DOHH2 (cell line): ENCODE measurements around the gene FMC1.

Source experiments
- H3F3A ChIP-seq: fragments of 200-600 bp; sonication (generic), shearing (Covaris generic); 2 replicates; pipeline ENCODE4 v1.6.0; 2016; ENCODE audit warnings: antibody characterized with exemption, mild to moderate bottlenecking; ENCODE audit not compliant: control insufficient read depth, insufficient read depth
- H3K27ac ChIP-seq: fragments of 200-600 bp; sonication (generic); 2 replicates; pipeline ENCODE4 v1.5.1; 2014; ENCODE audit warnings: low read depth, mild to moderate bottlenecking, low read length, moderate library complexity
- H3K27me3 ChIP-seq: fragments of 200-600 bp; sonication (generic); 2 replicates; pipeline ENCODE4 v1.6.1; 2014; ENCODE audit warnings: mild to moderate bottlenecking, low read length, mixed read lengths; ENCODE audit not compliant: control insufficient read depth
- H3K36me3 ChIP-seq: fragments of 200-600 bp; sonication (generic); 2 replicates; pipeline ENCODE4 v1.6.1; 2014; ENCODE audit warnings: mild to moderate bottlenecking, low read length, moderate library complexity, mixed read lengths; ENCODE audit not compliant: control insufficient read depth
- H3K4me1 ChIP-seq: fragments of 200-600 bp; sonication (generic); 2 replicates; pipeline ENCODE4 v1.6.1; 2014; ENCODE audit warnings: mild to moderate bottlenecking, low read length, mixed read lengths; ENCODE audit not compliant: control insufficient read depth
- H3K4me2 ChIP-seq: fragments of 200-600 bp; sonication (generic); 2 replicates; pipeline ENCODE4 v1.6.0; 2014; ENCODE audit warnings: mild to moderate bottlenecking, low read length, moderate library complexity
- H3K4me3 ChIP-seq: fragments of 200-600 bp; sonication (generic); 2 replicates; pipeline ENCODE4 v1.5.1; 2014; ENCODE audit warnings: mild to moderate bottlenecking, low read length, mixed read lengths
- H3K79me2 ChIP-seq: fragments of 200-600 bp; sonication (generic); 2 replicates; pipeline ENCODE4 v1.6.1; 2014; ENCODE audit warnings: mild to moderate bottlenecking, low read length, mixed read lengths; ENCODE audit not compliant: control insufficient read depth
- H3K9me2 ChIP-seq: fragments of 200-600 bp; sonication (generic); replicated peaks from 2 replicates; pipeline ENCODE4 v1.6.1; 2014; ENCODE audit warnings: mild to moderate bottlenecking, low read length, mixed read lengths; ENCODE audit not compliant: control insufficient read depth
- H3K9me3 ChIP-seq: fragments of 200-600 bp; sonication (generic); 2 replicates; pipeline ENCODE4 v1.6.1; 2014; ENCODE audit warnings: antibody characterized with exemption, low read length, mixed read lengths; ENCODE audit not compliant: control insufficient read depth, insufficient read depth
- H4K20me1 ChIP-seq: fragments of 200-600 bp; sonication (generic); 2 replicates; pipeline ENCODE4 v1.6.0; 2014; ENCODE audit warnings: low read depth, mild to moderate bottlenecking, antibody characterized with exemption, low read length, moderate library complexity; ENCODE audit not compliant: control insufficient read depth, insufficient read depth
- EZH2phosphoT487 ChIP-seq: fragments of 200-600 bp; sonication (generic); IDR thresholded peaks from 2 replicates; pipeline ENCODE4 v1.6.1; 2017; ENCODE audit warnings: borderline replicate concordance, mild to moderate bottlenecking, antibody characterized with exemption, low read length, moderate library complexity, mixed read lengths
- TF ChIP-seq, protein P1 (sequence below): fragments of 200-600 bp; sonication (generic); IDR thresholded peaks from one replicate; pipeline ENCODE4 v1.5.1; 2014; ENCODE audit warnings: antibody characterized with exemption, mild to moderate bottlenecking, low read depth, low read length; ENCODE audit not compliant: poor library complexity, severe bottlenecking

The FMC1 gene

DNA sequence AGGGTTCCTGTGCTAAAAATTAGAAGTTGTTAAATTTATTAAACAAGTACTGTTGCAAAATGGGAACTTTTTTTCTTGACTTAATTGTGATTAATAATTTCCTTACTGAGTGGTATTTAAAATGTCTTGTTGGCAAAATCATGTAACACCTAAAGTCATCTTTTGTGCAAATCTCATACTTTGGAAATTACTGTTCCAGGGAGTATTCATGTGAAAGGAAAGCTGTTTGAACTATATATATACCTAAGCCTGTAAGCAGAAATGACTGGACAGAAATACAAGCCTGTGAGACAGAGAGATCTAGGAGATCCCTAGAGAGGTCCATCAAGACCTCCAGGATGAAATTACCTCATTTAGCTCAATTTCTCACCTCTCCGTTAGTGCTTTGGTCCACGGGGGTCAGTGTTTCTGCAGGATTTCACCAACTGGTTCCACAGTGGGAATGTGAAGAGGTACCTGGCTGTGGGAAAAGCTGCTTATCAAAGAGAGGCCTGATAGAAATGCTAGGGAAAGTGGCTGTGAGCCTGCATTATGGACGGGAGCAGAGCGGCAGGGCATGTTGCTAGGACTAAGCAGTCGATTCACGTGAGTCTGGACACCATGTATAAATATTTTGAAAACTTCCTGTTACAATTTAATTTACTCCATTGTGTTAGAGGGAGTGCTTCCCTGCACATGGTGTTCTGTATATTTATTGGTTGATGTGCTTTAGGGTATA is 26.5 kb downstream of the FMC1 start:
- no peak overlapping the region for H3K4me2 ChIP-seq
- peaks cover 100% of the 10 kb centered on the region for H3K79me2 ChIP-seq
- no peak overlapping the region for H3K4me3 ChIP-seq
- H3K9me2 ChIP-seq = no peaks in the 10 kb centered on the region
- TF ChIP-seq, protein P1, sequence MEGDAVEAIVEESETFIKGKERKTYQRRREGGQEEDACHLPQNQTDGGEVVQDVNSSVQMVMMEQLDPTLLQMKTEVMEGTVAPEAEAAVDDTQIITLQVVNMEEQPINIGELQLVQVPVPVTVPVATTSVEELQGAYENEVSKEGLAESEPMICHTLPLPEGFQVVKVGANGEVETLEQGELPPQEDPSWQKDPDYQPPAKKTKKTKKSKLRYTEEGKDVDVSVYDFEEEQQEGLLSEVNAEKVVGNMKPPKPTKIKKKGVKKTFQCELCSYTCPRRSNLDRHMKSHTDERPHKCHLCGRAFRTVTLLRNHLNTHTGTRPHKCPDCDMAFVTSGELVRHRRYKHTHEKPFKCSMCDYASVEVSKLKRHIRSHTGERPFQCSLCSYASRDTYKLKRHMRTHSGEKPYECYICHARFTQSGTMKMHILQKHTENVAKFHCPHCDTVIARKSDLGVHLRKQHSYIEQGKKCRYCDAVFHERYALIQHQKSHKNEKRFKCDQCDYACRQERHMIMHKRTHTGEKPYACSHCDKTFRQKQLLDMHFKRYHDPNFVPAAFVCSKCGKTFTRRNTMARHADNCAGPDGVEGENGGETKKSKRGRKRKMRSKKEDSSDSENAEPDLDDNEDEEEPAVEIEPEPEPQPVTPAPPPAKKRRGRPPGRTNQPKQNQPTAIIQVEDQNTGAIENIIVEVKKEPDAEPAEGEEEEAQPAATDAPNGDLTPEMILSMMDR = no peak
- no peak for TF ChIP-seq EZH2phosphoT487
- no peaks in the 10 kb centered on the region for H3K27me3 ChIP-seq
- no peaks in the 10 kb centered on the region for H3K9me3 ChIP-seq
- peaks cover 57% of the 10 kb centered on the region for H4K20me1 ChIP-seq
- peaks cover 26% of the 10 kb centered on the region for H3K4me1 ChIP-seq
- peaks cover 15% of the 10 kb centered on the region; the same call in 1 of the 2 replicates for H3F3A ChIP-seq
- H3K27ac ChIP-seq = no peak overlapping the region
- peaks cover 91% of the 10 kb centered on the region for H3K36me3 ChIP-seq

GRCh38 chr7:139370301-139370942 is 29.3 kb downstream of the FMC1 start:
- Histone ChIP-seq H3K27ac (no peak overlapping the region), H3F3A (peaks cover 23% of the 10 kb centered on the region), H3K4me1 (peaks cover 14% of the 10 kb centered on the region), H3K27me3 (no peaks in the 10 kb centered on the region), H3K9me2 (no peaks in the 10 kb centered on the region), H4K20me1 (peaks cover 52% of the 10 kb centered on the region), H3K4me3 (no peak overlapping the region), H3K9me3 (no peaks in the 10 kb centered on the region), H3K4me2 (no peak overlapping the region), H3K36me3 (peaks cover 89% of the 10 kb centered on the region), H3K79me2 (peaks cover 100% of the 10 kb centered on the region)
- TF ChIP-seq EZH2phosphoT487 = no peak
- TF ChIP-seq, protein P1 = no peak

DNA sequence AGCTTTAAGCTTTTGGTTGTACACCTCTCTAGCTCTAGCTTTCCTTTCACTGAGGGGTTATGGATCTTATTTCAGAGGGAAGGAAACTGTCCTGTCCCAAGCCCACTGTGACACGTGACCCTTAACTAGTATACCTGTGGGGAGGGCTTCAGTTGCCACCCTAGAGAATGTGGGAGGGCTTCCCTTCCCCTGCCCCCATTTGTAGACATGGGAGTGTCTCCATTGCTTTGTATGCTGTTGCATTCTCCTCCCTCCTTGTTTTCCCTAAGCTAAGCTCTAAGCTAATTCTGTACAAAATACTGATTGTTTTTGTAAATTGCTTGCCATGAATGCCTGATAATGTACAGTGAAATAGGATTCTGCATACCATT is 29.8 kb downstream of the FMC1 start:
- Histone ChIP-seq H3K79me2 (peaks cover 100% of the 10 kb centered on the region), H3K36me3 (peaks cover 89% of the 10 kb centered on the region), H3K4me1 (peaks cover 10% of the 10 kb centered on the region; the same call in 1 of the 2 replicates), H3K4me3 (no peak overlapping the region), H3F3A (peaks cover 28% of the 10 kb centered on the region), H3K9me3 (no peaks in the 10 kb centered on the region), H3K4me2 (no peak overlapping the region), H3K27me3 (no peaks in the 10 kb centered on the region), H4K20me1 (peaks cover 47% of the 10 kb centered on the region), H3K27ac (no peak overlapping the region), H3K9me2 (no peaks in the 10 kb centered on the region)
- no peak for TF ChIP-seq EZH2phosphoT487
- TF ChIP-seq, protein P1 = no peak
